ENCODE measurements around the gene SIGLEC9.
"Not testable (repeated sequence)": the region's sequence is repeated elsewhere in the genome, so short reads cannot be mapped to it uniquely, and the experiment has no call there.

SIGLEC9 gene

DNA sequence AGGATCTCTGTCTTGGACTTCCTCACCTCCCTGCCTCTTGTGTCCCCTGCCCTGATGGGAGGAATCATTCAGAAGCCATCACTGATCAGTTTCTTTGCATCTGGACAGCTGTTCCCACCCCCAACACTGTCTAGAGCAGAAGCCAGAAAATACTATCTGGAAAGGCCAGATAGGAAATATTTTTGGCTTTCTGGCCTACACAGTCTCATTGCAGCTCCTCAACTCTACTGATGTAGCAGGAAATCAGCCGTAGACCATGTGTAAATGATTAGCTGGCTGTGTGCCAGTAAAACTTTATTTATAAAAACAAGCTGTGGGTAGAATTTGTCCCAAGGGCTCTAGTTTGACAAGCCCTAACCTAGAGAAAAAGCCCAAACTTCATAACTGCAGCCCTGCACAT lies 23.0 kb downstream of the SIGLEC9 start:
- DNase-seq, result no peak

DNA sequence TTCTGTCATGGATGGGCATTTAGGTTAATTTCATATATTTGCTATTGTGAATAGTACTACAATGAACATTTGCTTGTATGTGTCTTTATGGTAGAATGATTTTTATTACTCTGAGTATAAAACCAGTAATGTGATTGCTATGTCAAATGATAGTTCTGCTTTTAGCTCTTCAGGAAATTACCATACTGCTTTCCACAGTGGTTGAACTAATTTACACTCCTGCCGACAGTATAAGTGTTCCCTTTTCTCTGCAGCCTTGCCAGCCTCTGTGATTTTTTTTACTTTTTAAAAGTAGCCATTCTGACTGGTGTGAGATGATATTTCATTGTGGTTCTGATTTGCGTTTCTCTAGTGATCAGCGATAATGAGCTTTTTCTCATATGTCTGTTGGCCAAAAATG lies 23.9 kb downstream of the SIGLEC9 start:
- no peak for DNase-seq

DNA sequence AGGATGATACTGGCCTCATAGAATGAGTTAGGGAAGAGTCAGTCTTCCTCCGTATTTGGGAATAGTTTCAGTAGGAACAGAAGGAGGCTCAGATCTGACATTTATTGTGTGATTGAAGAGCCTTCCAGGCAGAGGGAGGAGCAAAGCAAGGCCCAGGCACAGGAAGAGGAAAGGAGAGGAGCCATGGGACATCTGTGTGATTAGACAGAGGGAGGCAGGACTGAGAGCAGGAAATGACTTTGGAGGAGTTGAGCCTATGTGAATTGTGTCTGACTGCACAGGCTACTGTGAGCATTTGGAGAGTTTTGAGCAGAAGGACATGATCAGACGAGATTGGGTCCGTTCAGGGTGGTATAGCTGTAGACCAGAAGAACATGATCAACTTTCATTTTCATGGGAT lies 25.9 kb downstream of the SIGLEC9 start:
- no peak for DNase-seq

DNA sequence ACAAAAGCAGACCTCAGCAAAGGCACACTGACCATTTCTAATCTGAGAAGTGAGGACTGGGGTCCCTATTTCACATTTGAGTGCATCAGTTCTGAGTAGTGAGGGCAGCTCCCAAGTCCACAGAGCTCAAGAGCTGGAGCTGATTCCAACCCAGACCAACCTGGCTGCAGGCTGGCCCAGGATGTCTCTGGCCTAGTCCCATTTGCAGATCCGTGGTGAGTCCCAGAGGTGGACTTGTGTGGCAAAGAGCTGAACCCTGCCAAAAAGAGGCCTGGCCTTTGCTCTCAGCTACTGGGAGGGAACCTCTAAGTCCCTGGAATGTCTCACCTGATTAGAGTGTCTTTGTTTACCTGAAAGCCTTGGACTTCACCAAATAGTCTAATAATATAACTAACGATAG lies 32.0 kb downstream of the SIGLEC9 start:
- DNase-seq, result no peak

DNA sequence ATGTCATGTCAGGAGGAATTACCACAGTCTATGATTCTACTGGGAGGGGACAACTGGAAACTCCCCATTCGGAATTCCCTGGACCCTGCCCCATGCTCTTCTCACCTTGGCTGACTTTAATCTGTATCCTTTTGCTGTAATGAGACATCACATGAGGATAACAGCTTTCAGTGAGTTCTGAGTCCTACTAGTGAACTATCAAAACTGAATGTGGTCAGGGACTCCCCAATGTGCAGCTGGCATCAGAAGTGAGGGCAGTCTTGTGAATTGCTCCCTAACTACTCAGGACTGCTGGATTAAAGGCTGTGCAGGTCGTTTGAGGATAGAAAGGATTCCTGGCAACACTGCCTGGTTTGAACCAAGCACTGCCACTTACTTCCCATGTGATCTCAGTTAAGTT lies 32.6 kb downstream of the SIGLEC9 start:
- DNase-seq, result no peak

DNA sequence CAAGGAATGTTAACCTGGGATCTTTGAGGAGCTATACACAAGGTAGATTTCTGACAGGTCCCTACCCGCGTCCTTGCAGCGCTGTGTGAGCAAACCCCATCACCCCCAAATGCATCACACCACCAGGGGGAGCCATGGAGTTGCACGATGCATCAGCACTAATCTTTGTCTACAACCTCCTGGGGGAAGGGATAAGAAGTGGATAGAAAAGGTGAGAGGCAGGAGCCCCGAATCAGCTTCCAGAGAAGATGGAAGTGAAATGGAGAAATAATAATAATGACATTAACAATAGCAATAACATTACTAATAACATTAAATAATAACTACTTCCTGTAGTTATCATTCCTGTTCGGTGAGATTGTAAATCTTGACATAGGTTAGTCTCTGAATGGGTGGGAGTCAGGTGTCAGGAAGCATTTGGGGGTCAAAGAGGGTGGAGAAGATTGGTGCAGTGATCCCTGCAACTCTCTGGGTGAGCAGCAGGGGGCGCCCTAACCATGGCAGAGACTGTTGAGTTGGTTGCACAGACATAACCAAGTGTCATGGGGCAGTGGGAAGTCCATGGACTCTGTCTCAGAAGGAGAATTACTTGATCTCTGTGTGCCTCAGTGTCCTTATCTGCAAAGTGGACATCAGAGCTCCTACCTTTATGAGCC lies 33.9 kb downstream of the SIGLEC9 start:
- DNase-seq, result no peak

DNA sequence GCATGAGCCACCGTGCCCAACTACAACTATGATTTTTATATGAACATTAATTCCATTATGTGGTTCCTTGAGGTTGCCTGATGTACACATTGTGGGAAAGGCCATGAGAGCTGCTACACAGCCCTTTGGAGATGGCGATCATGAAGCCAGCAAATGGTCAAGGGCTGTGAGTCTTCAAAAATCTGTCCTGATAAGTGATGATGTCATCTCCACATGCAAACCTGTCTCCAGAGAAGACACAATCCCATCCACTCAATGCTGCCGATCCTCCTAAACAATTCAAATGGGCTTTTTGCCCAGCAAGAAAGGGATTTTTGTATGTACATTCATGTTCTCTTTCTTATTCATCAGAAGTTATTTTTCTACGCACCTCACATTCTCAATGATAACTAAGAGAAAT lies 35.0 kb downstream of the SIGLEC9 start:
- no peak for DNase-seq

DNA sequence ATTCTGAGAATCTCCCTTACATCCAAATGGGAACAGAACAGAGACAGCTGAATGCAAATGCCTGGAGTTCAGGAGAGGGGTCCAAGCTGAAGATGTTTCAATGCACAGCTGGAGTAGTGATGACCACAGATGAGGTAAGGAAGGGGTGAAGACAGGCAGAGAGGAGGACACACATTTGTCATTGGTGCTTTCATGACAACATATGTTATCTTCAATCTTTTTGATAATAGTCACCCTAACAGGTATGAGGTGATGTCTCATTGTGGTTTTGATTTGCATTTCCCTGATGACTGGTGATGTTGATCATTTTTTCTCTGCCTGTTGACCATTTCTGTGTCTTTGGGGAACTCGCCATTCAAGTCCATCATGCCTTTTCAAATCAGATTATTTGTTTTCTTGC lies 36.6 kb downstream of the SIGLEC9 start:
- DNase-seq, result no peak

DNA sequence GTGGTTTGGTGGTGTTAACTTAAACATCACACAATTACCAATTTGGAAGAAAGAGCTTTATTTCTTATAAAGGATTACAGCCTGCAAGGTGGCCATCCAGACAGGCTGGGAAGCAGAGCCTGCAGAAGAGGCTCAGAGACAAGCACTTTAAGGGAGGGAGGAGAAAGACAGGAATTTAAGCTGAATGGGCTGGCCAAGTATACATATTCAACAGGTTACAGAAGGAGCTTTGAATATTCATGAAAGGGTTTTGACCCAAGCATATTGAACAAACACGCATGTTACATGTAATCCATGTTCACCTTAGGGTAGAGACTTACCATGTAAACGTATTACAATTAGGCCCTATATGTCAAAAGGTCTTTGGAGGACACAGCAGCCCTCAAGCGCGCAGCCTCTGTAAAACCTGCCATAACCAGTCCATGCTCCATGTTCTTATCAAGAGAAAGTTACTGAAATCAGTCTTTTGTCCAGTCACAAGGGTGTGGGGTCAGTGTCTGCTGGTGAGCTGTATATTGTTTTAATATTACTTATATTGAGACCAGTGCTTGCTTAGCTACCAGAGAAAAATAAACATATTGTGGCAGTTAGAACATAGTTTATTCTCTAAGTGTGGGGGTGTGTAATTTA lies 37.3 kb downstream of the SIGLEC9 start:
- DNase-seq, result no peak

DNA sequence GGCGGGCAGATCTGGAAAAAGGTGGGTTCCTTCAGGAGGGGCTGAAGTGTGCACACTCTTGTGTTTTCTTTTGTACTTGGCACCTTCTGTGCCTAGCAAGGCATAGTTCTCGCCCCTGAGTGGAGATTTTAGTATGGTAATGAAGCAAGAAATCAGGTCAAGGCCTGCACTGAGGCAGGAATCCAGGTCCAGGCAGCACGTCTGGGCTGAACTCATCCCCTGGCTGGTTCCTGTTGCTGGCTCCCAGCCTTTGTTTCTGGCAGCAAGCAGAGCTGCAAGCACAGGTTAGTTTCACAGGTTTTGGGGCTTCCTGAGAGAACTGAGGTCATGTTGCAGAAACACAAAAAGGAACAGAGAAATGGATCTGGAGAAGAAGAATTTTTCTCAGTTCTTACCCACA lies 38.6 kb downstream of the SIGLEC9 start:
- DNase-seq, result no peak

DNA sequence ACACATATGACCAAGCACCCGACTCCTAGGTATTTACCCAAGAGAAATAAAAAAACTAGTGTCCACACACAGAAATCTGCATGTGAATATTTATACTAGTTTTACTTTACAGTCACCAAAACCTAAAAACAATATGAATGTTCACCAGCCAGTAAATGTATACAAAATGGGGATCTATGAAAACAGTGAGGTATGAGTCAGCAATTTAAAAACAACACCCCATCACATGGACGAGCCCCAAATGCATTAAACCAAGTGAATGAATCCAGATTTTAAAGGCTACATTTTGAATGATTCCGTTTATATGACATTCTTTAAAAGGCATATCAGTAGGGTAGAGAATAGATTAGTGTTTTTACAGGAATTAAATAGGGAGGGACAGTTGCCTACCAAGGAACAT lies 39.5 kb downstream of the SIGLEC9 start:
- DNase-seq, result no peak

DNA sequence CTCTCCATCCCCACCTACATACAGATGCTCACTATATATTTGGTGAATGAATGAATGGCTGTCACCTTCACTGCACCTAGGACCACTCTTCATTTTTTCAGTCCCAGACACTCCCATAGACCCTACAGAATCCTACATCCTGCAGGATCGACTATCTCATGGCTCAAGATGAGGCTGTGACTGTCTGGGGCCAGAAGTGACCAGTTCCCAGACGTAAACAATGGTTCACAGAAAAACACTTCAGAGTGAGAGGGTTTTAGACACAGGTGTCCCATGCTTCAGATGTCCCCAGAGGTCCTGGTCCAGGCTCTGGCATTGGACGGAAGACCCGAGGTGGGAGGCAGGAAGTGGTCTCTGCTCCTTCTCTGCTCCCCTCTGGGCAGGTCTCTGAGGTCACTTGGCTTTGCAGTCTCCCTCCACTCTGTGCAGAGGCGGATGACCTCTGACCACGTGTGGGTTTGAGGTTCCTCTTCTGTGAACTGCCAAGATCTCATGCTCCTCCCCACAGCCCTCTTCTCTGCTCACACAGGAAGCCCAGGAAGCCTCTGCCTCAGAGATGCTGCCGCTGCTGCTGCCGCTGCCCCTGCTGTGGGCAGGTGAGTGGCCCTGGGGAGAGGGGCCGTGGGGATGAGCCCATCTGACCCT lies 42.3 kb downstream of the SIGLEC9 start:
- no peak for DNase-seq

DNA sequence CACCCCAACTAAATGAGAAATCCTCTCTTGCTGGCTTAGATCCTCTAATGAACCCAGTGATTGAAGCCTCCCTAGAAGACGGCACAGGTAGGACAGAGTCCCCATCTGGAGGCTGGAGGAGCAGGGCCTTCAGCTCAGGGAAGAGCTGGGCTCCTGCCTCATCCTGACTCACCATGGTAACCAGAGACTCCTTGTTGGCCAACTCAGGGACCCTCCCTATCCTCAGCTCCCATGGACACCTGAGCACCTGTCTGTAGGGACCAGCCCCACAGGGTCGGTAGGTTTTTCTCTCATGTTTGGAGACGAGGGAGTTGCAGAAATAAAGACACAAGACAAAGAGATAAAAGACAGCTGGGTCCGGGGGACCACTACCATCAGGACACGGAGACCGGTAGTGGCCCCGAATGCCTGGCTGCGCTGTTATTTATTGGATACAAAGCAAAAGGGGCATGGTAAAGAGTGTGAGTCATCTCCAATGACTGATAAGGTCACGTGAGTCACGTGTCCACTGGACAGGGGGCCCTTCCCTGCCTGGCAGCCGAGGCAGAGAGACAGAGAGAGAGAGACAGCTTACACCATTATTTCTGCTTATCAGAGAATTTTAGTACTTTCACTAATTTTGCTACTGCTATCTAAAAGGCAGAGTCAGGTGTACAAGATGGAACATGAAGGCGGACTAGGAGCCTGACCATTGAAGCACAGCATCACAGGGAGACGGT lies 44.0 kb downstream of the SIGLEC9 start:
- DNase-seq, result no peak

DNA sequence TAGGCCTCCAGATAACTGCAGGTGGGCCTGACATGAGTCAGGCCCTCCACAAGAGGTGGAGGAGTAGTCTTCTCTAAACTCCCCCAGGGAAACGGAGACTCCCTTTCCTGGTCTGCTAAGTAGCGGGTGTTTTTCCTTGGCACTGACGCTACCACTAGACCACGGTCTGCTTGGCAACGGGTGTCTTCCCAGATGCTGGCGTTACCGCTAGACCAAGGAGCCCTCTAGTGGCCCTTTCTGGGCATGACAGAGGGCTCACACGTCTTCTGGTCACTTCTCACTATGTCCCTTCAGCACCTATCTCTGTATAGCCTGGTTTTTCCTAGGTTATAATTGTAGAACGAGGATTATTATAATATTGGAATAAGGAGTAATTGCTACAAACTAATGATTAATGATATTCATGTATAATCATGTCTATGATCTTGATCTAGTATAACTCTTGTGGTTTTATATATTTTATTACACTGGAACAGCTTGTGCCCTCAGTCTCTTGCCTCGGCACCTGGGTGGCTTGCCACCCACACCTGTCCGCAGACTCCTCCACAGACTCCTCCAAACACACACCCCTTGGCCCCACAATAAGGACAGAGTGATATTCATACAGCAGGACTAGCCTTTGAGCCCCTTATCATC lies 44.7 kb downstream of the SIGLEC9 start:
- DNase-seq, result not testable (repeated sequence)

DNA sequence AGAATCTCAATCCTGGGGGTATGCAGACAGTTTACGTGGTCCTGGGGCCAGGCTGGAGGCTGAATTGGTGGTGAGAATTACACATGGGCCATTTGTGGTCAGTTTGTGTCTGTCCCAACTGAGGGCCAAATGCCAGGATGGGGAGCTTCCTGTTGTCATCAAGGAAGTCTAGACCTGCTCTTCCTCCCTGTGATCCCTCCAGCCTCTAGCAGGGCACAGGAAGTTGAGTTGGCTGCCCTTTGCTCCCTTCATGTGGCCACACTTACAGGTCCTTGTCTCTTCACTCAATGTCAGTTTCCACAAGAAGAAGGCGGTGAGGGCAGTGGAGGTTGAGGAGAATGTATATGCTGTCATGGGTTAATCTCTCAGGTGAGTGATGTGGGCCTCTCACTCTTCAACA lies 47.5 kb downstream of the SIGLEC9 start:
- no peak for DNase-seq

DNA sequence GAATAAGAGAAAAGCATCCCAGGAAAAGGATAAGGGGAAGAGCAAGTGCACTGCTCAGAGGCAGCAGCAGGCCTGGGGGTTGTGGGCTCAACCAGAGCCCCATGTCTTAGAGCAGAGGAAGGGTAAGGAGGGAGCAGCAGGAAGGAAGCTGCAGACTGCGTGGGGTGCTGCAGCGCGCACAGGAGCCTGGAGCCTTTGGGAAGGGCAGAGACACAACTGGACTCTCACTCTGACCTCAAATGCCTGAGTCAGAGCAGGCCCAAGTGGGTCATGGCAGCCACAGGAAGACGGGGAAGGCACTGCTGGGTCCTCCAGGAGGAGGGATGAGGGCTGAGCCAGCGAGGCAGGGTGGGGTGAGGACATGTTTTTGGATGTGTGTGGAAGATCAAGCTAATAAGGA lies 49.0 kb downstream of the SIGLEC9 start:
- no peak for DNase-seq

DNA sequence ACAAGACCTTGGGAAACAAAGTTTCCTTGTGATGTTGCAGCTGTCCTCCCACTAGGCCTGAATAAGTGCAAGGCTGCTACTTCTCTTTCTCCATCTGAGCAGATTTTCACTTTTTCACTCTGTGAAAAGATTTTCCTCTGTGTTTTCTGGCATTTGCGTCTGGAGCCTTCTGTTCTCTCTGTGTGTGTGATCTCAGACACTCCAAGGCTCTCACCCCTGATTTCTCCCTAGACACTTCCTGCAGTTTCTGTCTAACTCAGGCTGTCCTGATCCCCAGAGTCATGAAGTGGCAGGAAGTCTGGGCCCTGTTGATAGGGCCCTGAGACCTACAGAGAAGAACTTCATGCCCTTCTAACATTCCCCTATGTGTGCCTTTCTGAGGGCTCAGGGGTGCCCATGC lies 54.5 kb downstream of the SIGLEC9 start:
- no peak for DNase-seq

Data from NCI-H2081 treated with DMSO at 0.1 percent for 48 hours (cell line).